Effector CD4-positive, alpha-beta T cell (primary cell): ENCODE results near the gene PGAP3.

ENCODE experiments used
- DNase-seq: peaks from one replicate; pipeline ENCODE4 v3.0.0-alpha.2; 2020

Gene PGAP3

GRCh38 chr17:39696731-39697130, 8.9 kb upstream of the PGAP3 start:
- DNase-seq, result no peak

GRCh38 chr17:39695089-39695474, 7.2 kb upstream of the PGAP3 start:
- DNase-seq, result no peak

- DNase-seq, result no peak
Observed at GRCh38 chr17:39694593-39694992, 6.7 kb upstream of the PGAP3 start.

GRCh38 chr17:39688945-39689344, 1.1 kb upstream of the PGAP3 start:
- no peak for DNase-seq

GRCh38 chr17:39688475-39688835, 598 bp upstream of the PGAP3 start:
- no peak for DNase-seq

GRCh38 chr17:39687101-39687545, 734 bp downstream of the PGAP3 start:
- no peak for DNase-seq

GRCh38 chr17:39684369-39685192, 3.3 kb downstream of the PGAP3 start:
- no peak for DNase-seq

GRCh38 chr17:39683295-39683939, 4.4 kb downstream of the PGAP3 start:
- no peak for DNase-seq

GRCh38 chr17:39679521-39680192, 8.2 kb downstream of the PGAP3 start:
- DNase-seq, result peak; percentile 21

GRCh38 chr17:39678340-39679116, 9.3 kb downstream of the PGAP3 start:
- no peak for DNase-seq

- DNase-seq, result no peak
Observed at GRCh38 chr17:39677542-39678339, 10.1 kb downstream of the PGAP3 start.

- DNase-seq, result no peak
Observed at GRCh38 chr17:39677072-39677471, 10.8 kb downstream of the PGAP3 start.

GRCh38 chr17:39676198-39676819, 11.5 kb downstream of the PGAP3 start:
- no peak for DNase-seq

GRCh38 chr17:39675390-39676082, 12.3 kb downstream of the PGAP3 start:
- no peak for DNase-seq

GRCh38 chr17:39674702-39675389, 13.0 kb downstream of the PGAP3 start:
- DNase-seq, result no peak

- no peak for DNase-seq
Observed at GRCh38 chr17:39674179-39674578, 13.7 kb downstream of the PGAP3 start.

- no peak for DNase-seq
Observed at GRCh38 chr17:39673335-39674081, 14.3 kb downstream of the PGAP3 start.

GRCh38 chr17:39672522-39673334, 15.1 kb downstream of the PGAP3 start:
- no peak for DNase-seq
